ENCODE results near the gene TRERF1. TPM values are rescaled to one million over a fixed set of nuclear protein-coding genes. Genes with fewer than 3 reads are reported as not detected.

TRERF1 gene
- polyA plus RNA-seq, 1 of the 3 experiments (the other 2 are of a cell fraction), result 3.6 TPM

DNA sequence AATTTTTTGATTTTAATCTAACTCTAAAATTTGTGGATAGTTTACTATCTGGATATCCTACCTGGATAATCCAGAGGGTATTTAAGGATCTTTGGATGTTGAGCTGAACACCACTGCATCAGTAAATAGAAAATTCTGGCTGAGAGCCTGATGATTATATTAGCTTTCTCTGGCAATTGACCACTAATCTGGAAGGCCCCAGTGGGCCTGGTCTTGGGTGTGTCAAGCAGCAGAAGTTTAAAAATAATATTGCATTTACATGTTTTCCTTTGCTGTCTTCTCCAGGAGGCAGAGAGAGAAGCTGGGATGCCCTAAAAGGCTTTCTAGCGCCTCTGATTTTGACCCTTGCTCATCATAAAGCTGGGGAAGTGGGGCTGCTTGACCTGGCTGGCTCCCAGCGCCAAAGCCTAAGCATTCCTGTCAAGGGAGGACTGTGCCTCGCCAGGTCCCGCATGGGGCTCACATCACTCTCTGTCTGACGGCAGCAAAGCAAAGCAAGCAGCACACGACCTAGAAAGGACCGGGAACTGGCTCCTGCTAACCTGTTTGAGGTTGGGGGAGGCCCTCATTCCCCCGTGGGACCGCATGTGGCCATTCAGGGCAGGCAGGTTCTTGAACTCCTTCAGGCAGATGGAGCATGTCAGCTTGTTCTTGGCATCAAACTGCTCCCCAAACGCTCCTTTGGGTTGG is 187.4 kb downstream of the TRERF1 start:
- H3K9me2 ChIP-seq, result no peaks in the 10 kb centered on the region
- no peak overlapping the region for H3K4me2 ChIP-seq
- no peaks in the 10 kb centered on the region for H4K20me1 ChIP-seq (ENCODE audit: insufficient read depth)
- ChIA-PET POLR2A (no interaction called here), CTCF (interaction anchor here (0.9 to 2.2 kb wide), 4 partner anchors 11 to 283 kb away, joined by 3 to 10 read pairs (median 4); no protein-coding TSS in a partner anchor)
- TF ChIP-seq GATA2 (CRISPR knock-in tag; IDR thresholded peaks at IDR 0.05) (no peak), GABPA (IDR thresholded peaks at IDR 0.05; ENCODE audit: low read depth) (no peak), RAD21 (IDR thresholded peaks at IDR 0.05; ENCODE audit: low read length) (no peak), ELF1 (IDR thresholded peaks at IDR 0.05) (no peak), FOSL2 (IDR thresholded peaks at IDR 0.05; ENCODE audit: borderline replicate concordance, low read depth) (no peak), TCF12 (IDR thresholded peaks at IDR 0.05) (no peak), NFIC (IDR thresholded peaks at IDR 0.05; ENCODE audit: borderline replicate concordance) (no peak), CHD2 (IDR thresholded peaks at IDR 0.05; ENCODE audit: low read length, partially characterized antibody) (no peak)
- TF ChIP-seq, protein P1, sequence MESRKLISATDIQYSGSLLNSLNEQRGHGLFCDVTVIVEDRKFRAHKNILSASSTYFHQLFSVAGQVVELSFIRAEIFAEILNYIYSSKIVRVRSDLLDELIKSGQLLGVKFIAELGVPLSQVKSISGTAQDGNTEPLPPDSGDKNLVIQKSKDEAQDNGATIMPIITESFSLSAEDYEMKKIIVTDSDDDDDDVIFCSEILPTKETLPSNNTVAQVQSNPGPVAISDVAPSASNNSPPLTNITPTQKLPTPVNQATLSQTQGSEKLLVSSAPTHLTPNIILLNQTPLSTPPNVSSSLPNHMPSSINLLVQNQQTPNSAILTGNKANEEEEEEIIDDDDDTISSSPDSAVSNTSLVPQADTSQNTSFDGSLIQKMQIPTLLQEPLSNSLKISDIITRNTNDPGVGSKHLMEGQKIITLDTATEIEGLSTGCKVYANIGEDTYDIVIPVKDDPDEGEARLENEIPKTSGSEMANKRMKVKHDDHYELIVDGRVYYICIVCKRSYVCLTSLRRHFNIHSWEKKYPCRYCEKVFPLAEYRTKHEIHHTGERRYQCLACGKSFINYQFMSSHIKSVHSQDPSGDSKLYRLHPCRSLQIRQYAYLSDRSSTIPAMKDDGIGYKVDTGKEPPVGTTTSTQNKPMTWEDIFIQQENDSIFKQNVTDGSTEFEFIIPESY (IDR thresholded peaks at IDR 0.05; ENCODE audit: borderline replicate concordance, low read depth), result no peak
- TF ChIP-seq, protein P2, sequence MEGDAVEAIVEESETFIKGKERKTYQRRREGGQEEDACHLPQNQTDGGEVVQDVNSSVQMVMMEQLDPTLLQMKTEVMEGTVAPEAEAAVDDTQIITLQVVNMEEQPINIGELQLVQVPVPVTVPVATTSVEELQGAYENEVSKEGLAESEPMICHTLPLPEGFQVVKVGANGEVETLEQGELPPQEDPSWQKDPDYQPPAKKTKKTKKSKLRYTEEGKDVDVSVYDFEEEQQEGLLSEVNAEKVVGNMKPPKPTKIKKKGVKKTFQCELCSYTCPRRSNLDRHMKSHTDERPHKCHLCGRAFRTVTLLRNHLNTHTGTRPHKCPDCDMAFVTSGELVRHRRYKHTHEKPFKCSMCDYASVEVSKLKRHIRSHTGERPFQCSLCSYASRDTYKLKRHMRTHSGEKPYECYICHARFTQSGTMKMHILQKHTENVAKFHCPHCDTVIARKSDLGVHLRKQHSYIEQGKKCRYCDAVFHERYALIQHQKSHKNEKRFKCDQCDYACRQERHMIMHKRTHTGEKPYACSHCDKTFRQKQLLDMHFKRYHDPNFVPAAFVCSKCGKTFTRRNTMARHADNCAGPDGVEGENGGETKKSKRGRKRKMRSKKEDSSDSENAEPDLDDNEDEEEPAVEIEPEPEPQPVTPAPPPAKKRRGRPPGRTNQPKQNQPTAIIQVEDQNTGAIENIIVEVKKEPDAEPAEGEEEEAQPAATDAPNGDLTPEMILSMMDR (IDR thresholded peaks at IDR 0.05), result no peak
- TF ChIP-seq, protein P3, sequence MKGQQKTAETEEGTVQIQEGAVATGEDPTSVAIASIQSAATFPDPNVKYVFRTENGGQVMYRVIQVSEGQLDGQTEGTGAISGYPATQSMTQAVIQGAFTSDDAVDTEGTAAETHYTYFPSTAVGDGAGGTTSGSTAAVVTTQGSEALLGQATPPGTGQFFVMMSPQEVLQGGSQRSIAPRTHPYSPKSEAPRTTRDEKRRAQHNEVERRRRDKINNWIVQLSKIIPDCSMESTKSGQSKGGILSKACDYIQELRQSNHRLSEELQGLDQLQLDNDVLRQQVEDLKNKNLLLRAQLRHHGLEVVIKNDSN (IDR thresholded peaks at IDR 0.05; ENCODE audit: borderline replicate concordance, low read depth), result no peak
- no peak overlapping the region for H3K9ac ChIP-seq
- H3K79me2 ChIP-seq (ENCODE audit: insufficient read depth), result no peaks in the 10 kb centered on the region
- WGBS (ENCODE audit: low lambda C conversion rate), result 91% methylated on average over 7 of the region's 10 CpGs
- H3K4me3 ChIP-seq (ENCODE audit: low read depth in 2 of 2, low read length in 1 of 2), result no peak overlapping the region
- H3K27me3 ChIP-seq (ENCODE audit: insufficient read depth), result no peaks in the 10 kb centered on the region
- H3K27ac ChIP-seq (ENCODE audit: low read depth in 2 of 2, low read length in 1 of 2), result no peak overlapping the region
- H2AFZ ChIP-seq (ENCODE audit: low read depth), result no peak overlapping the region
- H3F3A ChIP-seq (replicated peaks; ENCODE audit: insufficient read depth), result no peaks in the 10 kb centered on the region
- peaks cover 0 to 6% of the 10 kb centered on the region in 2 experiments for H3K36me3 ChIP-seq (replicated peaks in 1 of 2; ENCODE audit: control insufficient read depth in 1 of 2, insufficient read depth in 2 of 2, low read length in 1 of 2)
- H3K4me1 ChIP-seq (ENCODE audit: control insufficient read depth in 1 of 2, insufficient read depth in 2 of 2, low read depth in 1 of 2, low read length in 1 of 2), result peaks cover 0 to 4% of the 10 kb centered on the region in 2 experiments; a peak in 1 of 4 replicates
- no peaks in the 10 kb centered on the region for H3K9me3 ChIP-seq
- DNase-seq, result no peak

DNA sequence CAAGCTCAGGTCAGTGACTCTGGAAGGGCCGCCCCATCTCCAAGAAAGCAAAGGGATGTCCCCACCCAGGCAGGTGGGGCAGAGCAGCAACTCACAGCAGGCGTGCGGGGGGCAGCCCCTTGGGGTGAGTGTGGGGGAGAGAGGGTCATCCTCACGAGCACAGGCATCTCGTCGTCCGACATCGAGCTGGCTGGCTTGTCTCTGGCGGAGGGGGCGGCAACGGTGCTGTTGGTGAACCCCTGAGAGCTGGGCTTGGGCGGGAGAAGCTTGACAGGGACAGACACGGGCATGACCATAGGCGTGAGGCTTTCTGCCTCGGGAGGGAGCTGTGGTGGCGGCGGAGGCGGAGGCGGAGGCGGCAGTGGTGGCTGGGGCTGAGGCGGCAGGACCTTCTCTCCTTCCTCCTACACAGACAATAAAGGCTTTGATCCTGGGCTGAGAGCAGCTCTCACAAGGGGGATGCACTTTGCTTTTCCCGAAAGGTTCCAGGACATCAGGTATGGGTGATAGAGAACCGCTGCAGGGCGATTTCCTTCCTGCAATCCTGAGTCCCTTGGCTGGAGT is 188.5 kb downstream of the TRERF1 start:
- Histone ChIP-seq H2AFZ (ENCODE audit: low read depth) (no peak overlapping the region), H3K4me1 (ENCODE audit: control insufficient read depth in 1 of 2, insufficient read depth in 2 of 2, low read depth in 1 of 2, low read length in 1 of 2) (peaks cover 0 to 4% of the 10 kb centered on the region in 2 experiments; a peak in 1 of 4 replicates), H3K9ac (no peak overlapping the region), H3K27me3 (ENCODE audit: insufficient read depth) (no peaks in the 10 kb centered on the region), H4K20me1 (ENCODE audit: insufficient read depth) (no peaks in the 10 kb centered on the region), H3K27ac (ENCODE audit: low read depth in 2 of 2, low read length in 1 of 2) (no peak overlapping the region), H3K9me3 (no peaks in the 10 kb centered on the region), H3F3A (replicated peaks; ENCODE audit: insufficient read depth) (no peaks in the 10 kb centered on the region), H3K79me2 (ENCODE audit: insufficient read depth) (no peaks in the 10 kb centered on the region), H3K4me2 (no peak overlapping the region), H3K4me3 (ENCODE audit: low read depth in 2 of 2, low read length in 1 of 2) (no peak overlapping the region), H3K9me2 (no peaks in the 10 kb centered on the region), H3K36me3 (replicated peaks in 1 of 2; ENCODE audit: control insufficient read depth in 1 of 2, insufficient read depth in 2 of 2, low read length in 1 of 2) (no peaks in the 10 kb centered on the region)
- 98% methylated on average over 24 of the region's 24 CpGs for WGBS (ENCODE audit: low lambda C conversion rate)
- no peak for DNase-seq
- ChIA-PET POLR2A (no interaction called here), CTCF (interaction anchor here (0.9 to 4.9 kb wide), 3 partner anchors 12 to 285 kb away, joined by 3 to 38 read pairs (median 3); no protein-coding TSS in a partner anchor)
- no peak for TF ChIP-seq NRF1 (IDR thresholded peaks at IDR 0.05; ENCODE audit: low read depth, low read length)
- TF ChIP-seq, protein P3 (IDR thresholded peaks at IDR 0.05; ENCODE audit: borderline replicate concordance, low read depth), result no peak
- TF ChIP-seq ELF1 (IDR thresholded peaks at IDR 0.05), result no peak
- TF ChIP-seq, protein P4, sequence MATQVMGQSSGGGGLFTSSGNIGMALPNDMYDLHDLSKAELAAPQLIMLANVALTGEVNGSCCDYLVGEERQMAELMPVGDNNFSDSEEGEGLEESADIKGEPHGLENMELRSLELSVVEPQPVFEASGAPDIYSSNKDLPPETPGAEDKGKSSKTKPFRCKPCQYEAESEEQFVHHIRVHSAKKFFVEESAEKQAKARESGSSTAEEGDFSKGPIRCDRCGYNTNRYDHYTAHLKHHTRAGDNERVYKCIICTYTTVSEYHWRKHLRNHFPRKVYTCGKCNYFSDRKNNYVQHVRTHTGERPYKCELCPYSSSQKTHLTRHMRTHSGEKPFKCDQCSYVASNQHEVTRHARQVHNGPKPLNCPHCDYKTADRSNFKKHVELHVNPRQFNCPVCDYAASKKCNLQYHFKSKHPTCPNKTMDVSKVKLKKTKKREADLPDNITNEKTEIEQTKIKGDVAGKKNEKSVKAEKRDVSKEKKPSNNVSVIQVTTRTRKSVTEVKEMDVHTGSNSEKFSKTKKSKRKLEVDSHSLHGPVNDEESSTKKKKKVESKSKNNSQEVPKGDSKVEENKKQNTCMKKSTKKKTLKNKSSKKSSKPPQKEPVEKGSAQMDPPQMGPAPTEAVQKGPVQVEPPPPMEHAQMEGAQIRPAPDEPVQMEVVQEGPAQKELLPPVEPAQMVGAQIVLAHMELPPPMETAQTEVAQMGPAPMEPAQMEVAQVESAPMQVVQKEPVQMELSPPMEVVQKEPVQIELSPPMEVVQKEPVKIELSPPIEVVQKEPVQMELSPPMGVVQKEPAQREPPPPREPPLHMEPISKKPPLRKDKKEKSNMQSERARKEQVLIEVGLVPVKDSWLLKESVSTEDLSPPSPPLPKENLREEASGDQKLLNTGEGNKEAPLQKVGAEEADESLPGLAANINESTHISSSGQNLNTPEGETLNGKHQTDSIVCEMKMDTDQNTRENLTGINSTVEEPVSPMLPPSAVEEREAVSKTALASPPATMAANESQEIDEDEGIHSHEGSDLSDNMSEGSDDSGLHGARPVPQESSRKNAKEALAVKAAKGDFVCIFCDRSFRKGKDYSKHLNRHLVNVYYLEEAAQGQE (IDR thresholded peaks at IDR 0.05; ENCODE audit: low read depth, low read length), result no peak
- TF ChIP-seq FOSL2 (IDR thresholded peaks at IDR 0.05; ENCODE audit: borderline replicate concordance, low read depth), result no peak
- TF ChIP-seq EP300 (IDR thresholded peaks at IDR 0.05; ENCODE audit: borderline replicate concordance in 1 of 2, low read depth in 1 of 2, low read length in 1 of 2), result no peak

Measured in SK-N-SH (cell line).